Activated CD4-positive, alpha-beta T cell treated with anti-CD3 and anti-CD28 coated beads, Interleukin-2, amount 50 U/mL, for 24 hours (primary cell): ENCODE results near the gene ROMO1.

Experiments used
- DNase-seq, 2 donors: peaks; one replicate each; pipeline ENCODE4 v3.0.0-alpha.2; 2020; ENCODE audit warnings: low read depth in 1 of 2, low spot score in 1 of 2

Gene ROMO1

GRCh38 chr20:35699127-35699956 is at the start of gene ROMO1, which contains the start of gene NFS1:
Gene ROMO1 (plus strand): TSS chr20:35699405. CDS start chr20:35699633, 228 bp downstream.
Gene NFS1 (minus strand): TSS chr20:35699352. CDS start chr20:35699288, 64 bp downstream.
- DNase-seq = peak; percentile 71 to 78

GRCh38 chr20:35650632-35651031 is 48.6 kb upstream of the ROMO1 start:
- no peak for DNase-seq

GRCh38 chr20:35651958-35652357 is 47.2 kb upstream of the ROMO1 start:
- DNase-seq = no peak

GRCh38 chr20:35652641-35653429 is 46.4 kb upstream of the ROMO1 start:
- DNase-seq = no peak

GRCh38 chr20:35653430-35653734 is 45.8 kb upstream of the ROMO1 start:
- no peak for DNase-seq

GRCh38 chr20:35653893-35654292 is 45.3 kb upstream of the ROMO1 start:
- no peak for DNase-seq

GRCh38 chr20:35654415-35654814 is 44.8 kb upstream of the ROMO1 start:
- DNase-seq = no peak

GRCh38 chr20:35657271-35657670 is 41.9 kb upstream of the ROMO1 start:
- DNase-seq = no peak

GRCh38 chr20:35660122-35660937 is 38.9 kb upstream of the ROMO1 start:
- no peak for DNase-seq

- no peak for DNase-seq
These were observed 38.2 kb upstream of the ROMO1 start for GRCh38 chr20:35661053-35661452.

- no peak for DNase-seq
These were observed 37.3 kb upstream of the ROMO1 start for GRCh38 chr20:35661908-35662307.

GRCh38 chr20:35662551-35662950 is 36.7 kb upstream of the ROMO1 start:
- no peak for DNase-seq

GRCh38 chr20:35663516-35664465 is 35.4 kb upstream of the ROMO1 start:
- peak; percentile 42 to 47 for DNase-seq

GRCh38 chr20:35664466-35665206 is 34.6 kb upstream of the ROMO1 start, which contains the start of the genes CPNE1 and RBM12:
Gene CPNE1 (minus strand): TSS chr20:35664900. CDS start chr20:35632923, 31,977 bp downstream.
Gene RBM12 (minus strand): TSS chr20:35664900. CDS start chr20:35655322, 9,578 bp downstream.
- DNase-seq = peak; percentile 88 to 89

- no peak for DNase-seq
These were observed 33.3 kb upstream of the ROMO1 start for GRCh38 chr20:35665949-35666288.

- no peak for DNase-seq
These were observed 30.0 kb upstream of the ROMO1 start for GRCh38 chr20:35669221-35669620.

GRCh38 chr20:35669681-35670080 is 29.5 kb upstream of the ROMO1 start:
- DNase-seq = no peak

GRCh38 chr20:35673884-35674283 is 25.3 kb upstream of the ROMO1 start:
- DNase-seq = no peak

- no peak for DNase-seq
These were observed 24.3 kb upstream of the ROMO1 start for GRCh38 chr20:35674921-35675320.
